A673 (cell line): Measurements from ENCODE around the gene FRMPD1. TPM values are rescaled to one million over a fixed set of nuclear protein-coding genes. Genes with fewer than 3 reads are reported as not detected.

Experiments used
- BruUV-seq: library from RNA; stranded (reverse); fragments of 400-500 nt; replicated peaks from 2 replicates; lab custom pipeline; 2021; lab: Mats Ljungman, UMichigan
- CTCF ChIA-PET: fragments of 300-600 bp; sonication (Branson Sonifier 250); formaldehyde crosslinking; loops from one replicate; lab custom pipeline; 2022; ENCODE audit warnings: antibody characterized with exemption; lab: Charles Lee
- POLR2A ChIA-PET: fragments of 300-600 bp; sonication (Branson Sonifier 250); formaldehyde crosslinking; loops from one replicate; lab custom pipeline; 2022; ENCODE audit warnings: antibody characterized with exemption; ENCODE audit not compliant: low non-redundant PET; lab: Charles Lee
- DNase-seq: peaks from one replicate; pipeline ENCODE4 v3.0.0-alpha.2; 2015; ENCODE audit warnings: low spot score
- H3K27ac ChIP-seq: fragments of 200-600 bp; sonication (generic); 2 replicates; pipeline ENCODE4 v1.5.1; 2016; ENCODE audit warnings: mixed run types, low read depth, mild to moderate bottlenecking, mixed read lengths, antibody characterized with exemption, low read length; ENCODE audit not compliant: poor library complexity, severe bottlenecking
- H3K27me3 ChIP-seq: fragments of 200-600 bp; sonication (generic); replicated peaks from 2 replicates; pipeline ENCODE4 v1.6.1; 2017; ENCODE audit warnings: mixed run types, low read depth, mild to moderate bottlenecking, mixed read lengths, antibody characterized with exemption, low read length; ENCODE audit not compliant: insufficient read depth, poor library complexity
- H3K36me3 ChIP-seq: fragments of 200-600 bp; sonication (generic); 2 replicates; pipeline ENCODE4 v1.6.1; 2016; ENCODE audit warnings: mixed run types, mild to moderate bottlenecking, mixed read lengths, antibody characterized with exemption, low read length; ENCODE audit not compliant: insufficient read depth, poor library complexity, severe bottlenecking
- H3K4me1 ChIP-seq: fragments of 200-600 bp; sonication (generic); 2 replicates; pipeline ENCODE4 v1.6.1; 2017; ENCODE audit warnings: mixed run types, mild to moderate bottlenecking, mixed read lengths, antibody characterized with exemption, low read length; ENCODE audit not compliant: insufficient read depth, poor library complexity, severe bottlenecking
- H3K4me3 ChIP-seq: fragments of 200-600 bp; sonication (generic); 2 replicates; pipeline ENCODE4 v1.5.1; 2016; ENCODE audit warnings: low read depth, mixed run types, mild to moderate bottlenecking, mixed read lengths, low read length; ENCODE audit not compliant: poor library complexity, severe bottlenecking
- H3K9me3 ChIP-seq: fragments of 200-600 bp; sonication (generic); 2 replicates; pipeline ENCODE4 v1.6.1; 2016; ENCODE audit warnings: mixed run types, low read depth, mild to moderate bottlenecking, mixed read lengths, antibody characterized with exemption, low read length; ENCODE audit not compliant: poor library complexity, severe bottlenecking
- CTCF ChIP-seq: fragments of 300-800, 200-600 bp; sonication (generic); conservative IDR thresholded peaks from 2 replicates; pipeline ENCODE4 v1.5.1; 2017; ENCODE audit warnings: low read depth, mild to moderate bottlenecking, antibody characterized with exemption, low read length, moderate library complexity, mixed read lengths
- EZH2 ChIP-seq: fragments of 200-600 bp; sonication (generic); IDR thresholded peaks from 2 replicates; pipeline ENCODE4 v1.6.1; 2017; ENCODE audit warnings: borderline replicate concordance, low read depth, mild to moderate bottlenecking, mixed read lengths, antibody characterized with exemption, low read length; ENCODE audit not compliant: poor library complexity, severe bottlenecking
- intact Hi-C: fragments of 100-400 bp; cut with micrococcal nuclease; formaldehyde crosslinking; loops from one replicate; pipeline ENCODE4 v1.10.0; 2022; ENCODE audit not compliant: unreplicated experiment
- total RNA-seq: library from RNA; stranded (reverse); gene quantifications from 2 replicates; pipeline ENCODE4 v1.2.3, GENCODE V29; 2021

FRMPD1 gene
- total RNA-seq, 1 experiment from 2014 or later: not detected

- no peak overlapping the region for H3K4me3 ChIP-seq
- no peaks in the 10 kb centered on the region for H3K4me1 ChIP-seq
- POLR2A ChIA-PET: no interaction called here
- BruUV-seq: no TSS peak
- H3K27me3 ChIP-seq: no peaks in the 10 kb centered on the region
- no peak for DNase-seq
- H3K9me3 ChIP-seq: no peaks in the 10 kb centered on the region
- intact Hi-C loops: loop anchor here (5.0 to 10.0 kb wide), 2 partner anchors 133 to 255 kb away; partner anchors contain the start of gene POLR1E
- TF ChIP-seq EZH2 (no peak), CTCF (no peak)
- H3K36me3 ChIP-seq: no peaks in the 10 kb centered on the region
- CTCF ChIA-PET: no interaction called here
- H3K27ac ChIP-seq: no peak overlapping the region
These were observed 89.4 kb downstream of the FRMPD1 start for GRCh38 chr9:37740128-37740527.

GRCh38 chr9:37740631-37741328 is 90.0 kb downstream of the FRMPD1 start:
- BruUV-seq: no TSS peak
- no peak for TF ChIP-seq EZH2
- TF ChIP-seq CTCF: no peak
- no peak overlapping the region for H3K4me3 ChIP-seq
- ChIA-PET POLR2A (no interaction called here), CTCF (no interaction called here)
- H3K36me3 ChIP-seq: no peaks in the 10 kb centered on the region
- no peaks in the 10 kb centered on the region for H3K4me1 ChIP-seq
- no peak overlapping the region for H3K27ac ChIP-seq
- no peaks in the 10 kb centered on the region for H3K27me3 ChIP-seq
- DNase-seq: no peak
- no peaks in the 10 kb centered on the region for H3K9me3 ChIP-seq
- intact Hi-C loops: loop anchor here (5.0 to 10.0 kb wide), 2 partner anchors 133 to 256 kb away; partner anchors contain the start of gene POLR1E

- Histone ChIP-seq H3K27ac (no peak overlapping the region), H3K9me3 (no peaks in the 10 kb centered on the region), H3K4me1 (no peaks in the 10 kb centered on the region), H3K36me3 (no peaks in the 10 kb centered on the region), H3K4me3 (no peak overlapping the region), H3K27me3 (no peaks in the 10 kb centered on the region)
- no peak for DNase-seq
- intact Hi-C loops: loop anchor here (5.0 to 10.0 kb wide), 3 partner anchors 261 to 616 kb away; partner anchors contain the start of gene POLR1E
- POLR2A ChIA-PET: no interaction called here
- TF ChIP-seq CTCF (no peak), EZH2 (no peak)
- no TSS peak for BruUV-seq
- CTCF ChIA-PET: no interaction called here
These were observed 95.2 kb downstream of the FRMPD1 start for GRCh38 chr9:37745970-37746369.
